GM12872 (cell line): ENCODE results near the gene KCNMB4.

Experiments used
- TF ChIP-seq, protein P1 (sequence below): IDR thresholded peaks from 3 replicates; pipeline ENCODE4 v1.5.1; 2011; ENCODE audit warnings: low read depth, mild to moderate bottlenecking, low read length, moderate library complexity; ENCODE audit not compliant: insufficient read depth

The KCNMB4 gene

DNA sequence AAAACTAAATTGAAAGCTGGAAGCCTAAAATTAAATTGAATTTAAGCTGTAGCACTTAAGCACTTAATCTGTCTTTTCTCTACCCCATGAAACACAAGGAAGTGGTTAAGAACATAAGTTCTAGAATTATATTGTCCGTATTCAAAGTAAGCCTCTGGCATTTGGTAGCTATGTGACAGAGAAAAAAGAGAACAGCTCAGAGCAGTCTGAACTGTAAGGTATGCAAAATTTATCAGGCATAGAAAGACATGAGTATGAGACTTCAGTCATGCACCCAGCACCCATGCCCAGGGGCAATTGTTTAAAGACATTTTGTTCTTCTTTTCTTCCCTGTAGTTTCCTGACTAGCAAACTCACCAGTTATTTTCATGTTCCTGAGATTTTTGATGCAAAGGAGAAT is 116.7 kb downstream of the KCNMB4 start:
- TF ChIP-seq, protein P1, sequence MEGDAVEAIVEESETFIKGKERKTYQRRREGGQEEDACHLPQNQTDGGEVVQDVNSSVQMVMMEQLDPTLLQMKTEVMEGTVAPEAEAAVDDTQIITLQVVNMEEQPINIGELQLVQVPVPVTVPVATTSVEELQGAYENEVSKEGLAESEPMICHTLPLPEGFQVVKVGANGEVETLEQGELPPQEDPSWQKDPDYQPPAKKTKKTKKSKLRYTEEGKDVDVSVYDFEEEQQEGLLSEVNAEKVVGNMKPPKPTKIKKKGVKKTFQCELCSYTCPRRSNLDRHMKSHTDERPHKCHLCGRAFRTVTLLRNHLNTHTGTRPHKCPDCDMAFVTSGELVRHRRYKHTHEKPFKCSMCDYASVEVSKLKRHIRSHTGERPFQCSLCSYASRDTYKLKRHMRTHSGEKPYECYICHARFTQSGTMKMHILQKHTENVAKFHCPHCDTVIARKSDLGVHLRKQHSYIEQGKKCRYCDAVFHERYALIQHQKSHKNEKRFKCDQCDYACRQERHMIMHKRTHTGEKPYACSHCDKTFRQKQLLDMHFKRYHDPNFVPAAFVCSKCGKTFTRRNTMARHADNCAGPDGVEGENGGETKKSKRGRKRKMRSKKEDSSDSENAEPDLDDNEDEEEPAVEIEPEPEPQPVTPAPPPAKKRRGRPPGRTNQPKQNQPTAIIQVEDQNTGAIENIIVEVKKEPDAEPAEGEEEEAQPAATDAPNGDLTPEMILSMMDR, result no peak
